BE2C (cell line): ENCODE results near the gene CCDC57.

Experiments used
- DNase-seq: peaks from one replicate; pipeline ENCODE4 v3.0.0-alpha.2; 2020
- H3K27me3 ChIP-seq: fragments of 250-450 bp; sonication (Bioruptor Pico); 2 replicates; pipeline ENCODE4 v1.5.1; 2020; ENCODE audit warnings: mild to moderate bottlenecking
- H3K36me3 ChIP-seq: fragments of 250-450 bp; sonication (Bioruptor Pico); 2 replicates; pipeline ENCODE4 v1.5.1; 2020; ENCODE audit warnings: mild to moderate bottlenecking
- H3K4me1 ChIP-seq: fragments of 250-450 bp; sonication (Bioruptor Pico); 2 replicates; pipeline ENCODE4 v1.5.1; 2020
- H3K4me3 ChIP-seq: 2 replicates; pipeline ENCODE4 v1.5.1; 2011; ENCODE audit warnings: low read depth, low read length
- H3K9me3 ChIP-seq: fragments of 250-450 bp; sonication (Bioruptor Pico); 2 replicates; pipeline ENCODE4 v1.5.1; 2020
- TF ChIP-seq, protein P1 (sequence below): IDR thresholded peaks from 2 replicates; pipeline ENCODE4 v1.5.1; 2012; ENCODE audit warnings: mild to moderate bottlenecking, low read depth, low read length

CCDC57 gene

GRCh38 chr17:82228278-82228841, 15.7 kb upstream of the CCDC57 start:
- no peak for DNase-seq
- Histone ChIP-seq H3K9me3 (no peaks in the 10 kb centered on the region), H3K36me3 (no peaks in the 10 kb centered on the region), H3K4me1 (no peaks in the 10 kb centered on the region; the same call in 1 of the 2 replicates), H3K27me3 (peaks cover 12% of the 10 kb centered on the region), H3K4me3 (no peak overlapping the region)
- TF ChIP-seq, protein P1, sequence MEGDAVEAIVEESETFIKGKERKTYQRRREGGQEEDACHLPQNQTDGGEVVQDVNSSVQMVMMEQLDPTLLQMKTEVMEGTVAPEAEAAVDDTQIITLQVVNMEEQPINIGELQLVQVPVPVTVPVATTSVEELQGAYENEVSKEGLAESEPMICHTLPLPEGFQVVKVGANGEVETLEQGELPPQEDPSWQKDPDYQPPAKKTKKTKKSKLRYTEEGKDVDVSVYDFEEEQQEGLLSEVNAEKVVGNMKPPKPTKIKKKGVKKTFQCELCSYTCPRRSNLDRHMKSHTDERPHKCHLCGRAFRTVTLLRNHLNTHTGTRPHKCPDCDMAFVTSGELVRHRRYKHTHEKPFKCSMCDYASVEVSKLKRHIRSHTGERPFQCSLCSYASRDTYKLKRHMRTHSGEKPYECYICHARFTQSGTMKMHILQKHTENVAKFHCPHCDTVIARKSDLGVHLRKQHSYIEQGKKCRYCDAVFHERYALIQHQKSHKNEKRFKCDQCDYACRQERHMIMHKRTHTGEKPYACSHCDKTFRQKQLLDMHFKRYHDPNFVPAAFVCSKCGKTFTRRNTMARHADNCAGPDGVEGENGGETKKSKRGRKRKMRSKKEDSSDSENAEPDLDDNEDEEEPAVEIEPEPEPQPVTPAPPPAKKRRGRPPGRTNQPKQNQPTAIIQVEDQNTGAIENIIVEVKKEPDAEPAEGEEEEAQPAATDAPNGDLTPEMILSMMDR, result no peak

DNA sequence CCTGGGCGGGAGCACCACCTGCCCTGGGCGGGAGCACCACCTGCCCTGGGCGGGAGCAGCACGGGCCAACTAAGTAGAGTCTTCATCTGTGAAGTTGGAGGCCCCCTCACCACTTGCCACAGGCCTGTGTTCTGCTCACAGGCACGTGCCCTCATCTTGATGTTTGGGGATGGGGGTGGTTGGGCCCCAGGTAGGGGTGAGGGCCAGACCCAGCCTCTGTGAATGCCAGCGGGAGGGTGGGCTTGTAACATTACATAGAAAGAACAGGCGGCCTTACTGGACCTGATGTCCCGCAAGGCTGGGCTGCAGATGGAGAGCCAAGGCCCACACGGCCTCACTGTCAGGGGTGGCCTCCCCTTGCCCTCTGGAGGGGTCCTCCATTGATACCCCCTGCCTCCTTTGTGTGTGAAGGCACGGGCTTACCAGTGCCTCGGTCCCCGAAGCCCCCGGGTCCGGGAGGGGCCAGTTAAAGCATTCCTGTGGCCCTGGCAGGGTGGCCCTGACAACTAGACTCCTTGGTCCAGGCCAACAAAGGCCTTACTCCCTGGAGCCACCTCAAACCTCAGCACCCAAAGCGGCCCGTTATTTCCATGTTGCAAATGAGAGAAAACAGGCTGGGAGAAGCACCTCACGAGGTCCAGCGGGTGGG, 15.1 kb upstream of the CCDC57 start:
- Histone ChIP-seq H3K4me1 (no peaks in the 10 kb centered on the region; the same call in 1 of the 2 replicates), H3K9me3 (no peaks in the 10 kb centered on the region), H3K4me3 (no peak overlapping the region), H3K27me3 (peaks cover 12% of the 10 kb centered on the region), H3K36me3 (no peaks in the 10 kb centered on the region)
- TF ChIP-seq, protein P1, result no peak
- no peak for DNase-seq

DNA sequence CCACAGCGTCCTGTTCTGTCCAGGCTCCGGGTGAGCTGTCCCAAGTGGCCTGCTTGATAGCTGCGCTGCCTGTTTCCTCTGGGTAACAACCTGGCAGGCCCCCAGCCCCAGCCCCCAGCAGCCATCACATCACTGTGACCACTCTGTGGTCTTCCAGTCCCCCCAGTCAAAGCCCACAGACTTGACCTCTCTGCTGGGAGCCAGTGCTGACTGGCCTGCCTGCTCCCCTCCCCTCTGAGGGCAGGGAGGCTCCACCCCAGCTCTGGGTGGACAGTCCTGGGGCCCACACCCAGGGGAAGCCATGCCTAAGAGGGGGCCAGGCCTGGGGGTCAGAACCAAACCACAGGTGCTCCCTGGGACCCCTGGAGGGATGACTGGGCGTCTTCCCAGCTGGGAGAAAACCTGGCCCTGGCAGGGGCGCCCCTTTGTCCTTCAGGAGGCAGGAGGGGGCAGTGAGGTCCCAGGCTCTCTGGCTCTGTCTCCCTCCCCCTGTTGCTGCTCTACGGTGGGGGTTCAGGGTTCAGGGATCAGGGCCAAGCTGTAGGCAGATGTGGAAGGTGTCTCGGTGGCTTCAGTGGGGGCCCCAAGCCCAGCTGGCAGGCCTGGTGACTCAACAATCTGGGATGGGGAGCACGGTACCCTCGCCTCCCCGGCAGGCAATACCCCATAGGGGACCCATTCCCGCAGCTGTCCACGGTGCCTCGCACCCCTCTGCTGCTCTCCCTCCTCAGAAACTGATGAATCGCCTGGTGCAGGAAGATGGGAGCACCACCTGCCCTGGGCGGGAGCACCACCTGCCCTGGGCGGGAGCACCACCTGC, 14.4 kb upstream of the CCDC57 start:
- peaks cover 12% of the 10 kb centered on the region for H3K27me3 ChIP-seq
- no peaks in the 10 kb centered on the region; the same call in 1 of the 2 replicates for H3K4me1 ChIP-seq
- no peak overlapping the region for H3K4me3 ChIP-seq
- no peaks in the 10 kb centered on the region for H3K9me3 ChIP-seq
- no peaks in the 10 kb centered on the region for H3K36me3 ChIP-seq
- TF ChIP-seq, protein P1, result no peak
- DNase-seq, result no peak

GRCh38 chr17:82226146-82226808, 13.6 kb upstream of the CCDC57 start:
- no peaks in the 10 kb centered on the region; the same call in 1 of the 2 replicates for H3K4me1 ChIP-seq
- peaks cover 12% of the 10 kb centered on the region for H3K27me3 ChIP-seq
- DNase-seq, result no peak
- TF ChIP-seq, protein P1, result no peak
- no peak overlapping the region for H3K4me3 ChIP-seq
- no peaks in the 10 kb centered on the region for H3K9me3 ChIP-seq
- no peaks in the 10 kb centered on the region for H3K36me3 ChIP-seq

DNA sequence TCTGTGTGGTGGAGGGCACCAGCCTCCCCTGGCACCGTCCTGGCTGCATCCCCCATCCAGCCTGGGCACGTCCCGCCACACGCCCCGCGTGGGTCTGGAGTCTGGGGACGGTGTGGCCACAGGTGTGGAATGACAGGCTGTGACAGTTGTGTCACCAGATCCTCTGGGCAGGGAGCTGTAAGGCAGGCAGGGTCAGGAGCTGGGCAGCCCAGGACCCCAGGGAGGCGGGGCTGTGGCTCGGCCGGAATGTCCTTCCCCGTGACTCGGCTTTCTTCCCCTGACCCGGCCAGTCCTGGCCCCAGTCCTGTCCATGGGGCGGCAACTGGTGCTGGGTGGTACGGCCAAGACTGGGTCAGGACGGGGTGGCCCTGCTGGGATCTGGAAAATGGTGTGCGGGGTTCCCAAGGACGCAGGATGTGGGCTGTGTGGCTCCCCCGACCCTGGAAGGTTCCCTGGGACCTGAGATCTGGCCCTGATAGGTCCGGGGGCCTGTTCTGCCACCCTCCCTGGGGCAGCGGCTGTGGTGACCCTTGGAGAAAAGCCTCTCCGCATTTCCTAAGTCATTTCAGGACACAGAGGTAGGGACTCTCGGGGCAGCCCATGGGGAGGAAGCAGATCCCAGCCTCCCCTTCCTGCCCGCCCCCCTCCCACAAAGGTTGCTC, 12.9 kb upstream of the CCDC57 start:
- Histone ChIP-seq H3K9me3 (no peaks in the 10 kb centered on the region), H3K4me1 (no peaks in the 10 kb centered on the region; the same call in 1 of the 2 replicates), H3K4me3 (no peak overlapping the region), H3K36me3 (no peaks in the 10 kb centered on the region), H3K27me3 (peaks cover 12% of the 10 kb centered on the region)
- TF ChIP-seq, protein P1, result no peak
- DNase-seq, result peak; percentile 14
